ENCODE results near the gene IDS.
"Not testable (repeated sequence)": the region's sequence is repeated elsewhere in the genome, so short reads cannot be mapped to it uniquely, and the experiment has no call there.

The IDS gene, protein sequence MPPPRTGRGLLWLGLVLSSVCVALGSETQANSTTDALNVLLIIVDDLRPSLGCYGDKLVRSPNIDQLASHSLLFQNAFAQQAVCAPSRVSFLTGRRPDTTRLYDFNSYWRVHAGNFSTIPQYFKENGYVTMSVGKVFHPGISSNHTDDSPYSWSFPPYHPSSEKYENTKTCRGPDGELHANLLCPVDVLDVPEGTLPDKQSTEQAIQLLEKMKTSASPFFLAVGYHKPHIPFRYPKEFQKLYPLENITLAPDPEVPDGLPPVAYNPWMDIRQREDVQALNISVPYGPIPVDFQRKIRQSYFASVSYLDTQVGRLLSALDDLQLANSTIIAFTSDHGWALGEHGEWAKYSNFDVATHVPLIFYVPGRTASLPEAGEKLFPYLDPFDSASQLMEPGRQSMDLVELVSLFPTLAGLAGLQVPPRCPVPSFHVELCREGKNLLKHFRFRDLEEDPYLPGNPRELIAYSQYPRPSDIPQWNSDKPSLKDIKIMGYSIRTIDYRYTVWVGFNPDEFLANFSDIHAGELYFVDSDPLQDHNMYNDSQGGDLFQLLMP

DNA sequence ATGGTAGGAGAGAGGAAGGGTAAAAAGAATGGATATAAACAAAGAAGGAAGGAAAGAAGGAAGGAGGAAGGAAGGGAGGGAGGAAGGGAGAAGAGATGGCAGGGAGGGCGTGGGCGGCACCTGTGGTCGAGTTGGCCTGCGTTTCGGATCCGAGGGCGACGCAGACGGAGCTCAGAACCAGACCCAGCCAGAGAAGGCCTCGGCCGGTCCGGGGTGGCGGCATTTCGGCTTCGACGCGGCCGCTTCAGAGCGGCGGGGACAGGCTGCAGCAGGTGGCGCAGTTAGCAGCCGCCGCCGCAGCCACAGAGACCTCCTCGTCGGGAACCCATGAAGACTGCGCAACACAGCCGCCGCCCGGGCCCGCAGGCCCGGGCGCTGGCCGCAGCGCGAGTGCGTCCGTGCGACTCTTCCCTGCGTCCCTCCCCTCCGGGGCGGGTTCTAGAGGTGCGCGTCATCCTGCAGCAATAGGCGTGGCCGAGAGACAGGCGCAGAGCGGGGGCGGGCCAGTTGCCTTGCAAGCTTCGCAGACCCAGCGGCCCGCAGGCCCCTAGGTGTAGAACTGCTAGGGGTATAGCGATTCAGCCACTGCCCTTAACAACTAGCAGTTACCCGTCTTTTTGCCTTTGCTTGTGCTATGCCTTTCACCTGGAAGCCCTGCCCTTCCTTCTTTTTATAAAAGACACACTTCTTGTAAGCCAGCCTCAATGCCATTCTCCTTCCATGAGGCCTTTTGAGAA is at the start of gene IDS:
IDS (minus strand) TSS at position 392 of the 737 bp plus-strand sequence; CDS start at position 223, 169 bp downstream.
- in situ Hi-C loops (cut with HindIII; ENCODE audit: low sequenced_read_pairs), result loop anchor here (25.0 kb wide), 1 partner anchor 132 kb away; the partner anchor contains the start of gene TMEM185A

DNA sequence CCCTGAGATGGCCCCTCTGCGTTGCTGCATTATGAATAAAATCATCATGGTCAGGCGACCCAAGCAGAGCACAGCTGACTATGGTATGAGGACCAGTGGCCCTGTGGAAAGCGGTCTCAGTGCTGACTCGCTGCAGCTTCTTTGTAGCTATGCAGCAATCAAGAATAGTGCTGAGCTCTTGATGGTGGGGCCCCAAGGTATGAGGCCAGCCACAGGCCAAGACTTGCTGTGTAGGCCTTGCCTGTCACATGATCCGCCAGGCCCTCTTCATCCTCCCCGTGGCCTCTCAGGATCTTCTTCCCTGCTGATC is 46.8 kb upstream of the IDS start:
- in situ Hi-C loops (cut with HindIII; ENCODE audit: low sequenced_read_pairs), result not testable (repeated sequence)

DNA sequence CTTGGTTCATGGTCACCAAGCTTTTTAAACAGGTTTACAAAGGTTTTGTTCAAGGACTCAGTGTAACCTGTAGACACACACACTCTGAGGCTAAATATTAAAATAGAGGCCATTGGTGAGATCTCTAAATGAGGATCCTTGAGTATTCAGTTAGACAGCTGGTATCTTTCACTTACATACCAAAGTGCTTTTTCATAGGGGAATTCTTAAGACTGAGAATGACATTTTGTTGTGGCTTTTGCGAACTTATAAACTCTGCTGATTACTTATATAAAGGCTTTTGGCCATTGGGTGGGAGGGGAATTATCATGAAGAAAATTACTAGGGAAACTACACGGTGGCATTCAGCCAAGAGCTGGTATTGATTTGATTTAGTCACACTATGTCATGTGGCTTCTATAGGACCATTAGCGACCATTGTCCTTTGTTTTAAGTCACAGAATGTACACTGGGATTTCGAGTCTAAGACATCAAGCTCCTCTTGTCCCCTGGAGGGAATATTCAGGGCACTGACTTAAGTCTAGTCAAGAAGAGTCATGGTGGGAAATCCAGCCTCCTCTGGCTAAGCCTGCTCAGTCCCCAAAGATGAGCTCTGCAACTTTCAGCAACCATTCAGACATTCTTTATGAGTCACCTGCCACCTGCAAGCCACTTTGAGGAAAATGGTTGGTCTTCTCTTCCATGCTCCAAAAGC is 46.3 kb upstream of the IDS start:
- in situ Hi-C loops (cut with HindIII; ENCODE audit: low sequenced_read_pairs), result not testable (repeated sequence)

DNA sequence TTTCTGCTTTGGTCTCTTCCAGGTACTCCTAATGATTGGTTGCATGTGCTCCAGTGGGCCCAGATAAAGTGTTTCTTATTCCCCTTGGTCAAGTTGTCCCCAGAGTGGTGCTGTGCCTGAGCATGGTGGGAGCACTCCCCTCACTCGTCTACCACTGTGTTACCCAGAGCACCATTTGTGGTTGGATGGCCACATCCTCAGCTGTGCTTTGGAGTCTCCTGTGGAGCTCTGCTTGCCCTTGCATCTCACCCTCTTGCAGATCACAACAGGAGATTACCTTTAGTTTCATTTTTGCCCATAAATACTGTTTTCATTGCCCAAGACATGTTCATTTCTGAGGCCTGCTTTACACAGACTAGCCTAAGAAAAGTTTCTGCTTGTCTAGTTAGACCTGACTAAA is 45.3 kb upstream of the IDS start:
- in situ Hi-C loops (cut with HindIII; ENCODE audit: low sequenced_read_pairs), result not testable (repeated sequence)

DNA sequence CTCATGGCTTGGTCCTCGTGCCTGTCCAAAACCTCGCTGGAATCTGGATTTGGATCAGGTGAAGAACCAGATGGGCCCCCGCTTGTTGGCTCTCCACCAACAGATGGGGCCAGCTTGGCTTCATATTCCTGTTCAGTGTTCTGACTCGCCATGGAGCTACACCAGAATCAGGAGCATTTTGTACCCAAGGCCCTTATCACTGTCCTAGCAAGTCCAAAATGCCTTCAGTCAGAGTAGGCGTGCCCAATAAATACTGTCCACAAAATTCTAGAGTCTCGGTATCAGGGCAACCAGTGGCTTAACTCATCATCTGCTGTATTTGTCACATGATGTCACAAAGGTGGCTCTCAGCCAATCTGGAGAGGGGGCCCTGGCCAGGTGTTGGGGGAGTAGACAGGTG is 44.6 kb upstream of the IDS start, which contains the start of gene HSFX3:
HSFX3 (minus strand) TSS at position 224 of the 400 bp plus-strand sequence; CDS start at position 152, 72 bp downstream.
- in situ Hi-C loops (cut with HindIII; ENCODE audit: low sequenced_read_pairs), result not testable (repeated sequence)

DNA sequence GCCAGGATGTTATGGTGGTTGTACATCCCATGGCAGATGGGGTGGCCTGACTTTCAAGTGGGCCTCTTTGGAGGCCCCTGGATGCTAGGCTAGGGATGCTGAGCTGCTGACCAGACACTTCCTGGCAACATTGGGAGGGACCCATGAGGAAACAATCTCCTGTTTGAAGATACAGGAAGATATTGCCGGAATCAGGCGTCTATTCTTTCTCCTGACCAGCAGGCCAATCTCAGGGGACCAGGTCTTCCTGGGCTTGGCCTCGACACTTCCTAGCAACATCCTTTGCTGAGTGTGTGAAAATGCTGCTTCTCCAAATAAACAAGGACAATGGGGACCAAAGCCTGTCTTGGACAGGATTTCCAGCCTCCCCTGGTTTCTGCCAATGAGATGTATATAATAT is 42.7 kb upstream of the IDS start:
- in situ Hi-C loops (cut with HindIII; ENCODE audit: low sequenced_read_pairs), result not testable (repeated sequence)

DNA sequence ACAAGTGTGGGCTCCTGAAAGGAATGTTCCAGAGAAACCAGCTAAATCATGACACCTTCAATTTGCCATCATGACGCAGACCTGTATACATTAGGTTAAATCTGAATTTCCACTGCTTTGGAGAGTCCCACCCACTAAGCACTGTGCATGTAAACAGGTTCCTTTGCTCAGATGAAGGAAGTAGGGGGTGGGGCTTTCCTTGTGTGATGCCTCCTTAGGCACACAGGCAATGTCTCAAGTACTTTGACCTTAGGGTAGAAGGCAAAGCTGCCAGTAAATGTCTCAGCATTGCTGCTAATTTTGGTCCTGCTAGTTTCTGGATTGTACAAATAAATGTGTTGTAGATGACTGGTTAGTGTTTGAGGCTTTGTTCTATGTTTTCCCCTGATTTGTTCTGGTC is 41.9 kb upstream of the IDS start:
- in situ Hi-C loops (cut with HindIII; ENCODE audit: low sequenced_read_pairs), result not testable (repeated sequence)

DNA sequence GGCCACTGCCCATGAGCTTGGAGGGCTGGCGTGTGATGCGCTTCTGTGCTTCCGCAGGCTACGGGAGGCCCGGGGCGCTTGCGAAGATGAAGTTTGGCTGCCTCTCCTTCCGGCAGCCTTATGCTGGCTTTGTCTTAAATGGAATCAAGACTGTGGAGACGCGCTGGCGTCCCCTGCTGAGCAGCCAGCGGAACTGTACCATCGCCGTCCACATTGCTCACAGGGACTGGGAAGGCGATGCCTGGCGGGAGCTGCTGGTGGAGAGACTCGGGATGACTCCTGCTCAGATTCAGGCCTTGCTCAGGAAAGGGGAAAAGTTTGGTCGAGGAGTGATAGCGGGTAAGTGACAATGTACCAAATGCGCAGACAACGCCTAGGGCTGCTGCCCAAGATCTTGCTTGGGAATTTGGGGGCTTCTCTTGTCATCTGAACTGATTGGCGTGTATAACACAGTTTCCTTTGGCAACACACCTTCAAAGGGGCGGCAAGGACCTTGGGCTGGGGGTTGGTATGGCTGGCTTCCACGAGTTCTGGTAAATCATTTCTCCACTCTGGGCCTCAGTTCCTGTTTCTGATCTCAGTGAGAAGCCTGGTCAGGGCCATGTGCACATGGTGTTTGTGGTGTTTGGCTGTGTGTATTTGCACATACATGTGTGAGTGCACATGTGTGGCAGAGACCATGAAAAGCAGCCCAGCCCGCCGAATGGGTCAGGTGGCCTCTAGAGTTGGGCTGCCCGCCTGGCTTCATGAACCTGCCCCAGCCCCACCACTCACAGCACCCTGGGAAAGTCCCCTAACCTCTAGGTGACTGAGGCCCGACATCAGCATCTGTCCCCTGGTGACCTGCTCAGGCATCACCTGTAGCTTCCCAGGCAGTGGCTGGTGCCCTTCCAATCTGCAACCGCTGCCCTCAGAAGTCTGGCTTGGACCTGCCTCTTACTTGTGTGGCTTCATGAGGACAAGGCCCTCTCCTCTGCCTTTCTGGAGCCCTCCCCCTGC is 40.7 kb upstream of the IDS start:
- in situ Hi-C loops (cut with HindIII; ENCODE audit: low sequenced_read_pairs), result not testable (repeated sequence)

DNA sequence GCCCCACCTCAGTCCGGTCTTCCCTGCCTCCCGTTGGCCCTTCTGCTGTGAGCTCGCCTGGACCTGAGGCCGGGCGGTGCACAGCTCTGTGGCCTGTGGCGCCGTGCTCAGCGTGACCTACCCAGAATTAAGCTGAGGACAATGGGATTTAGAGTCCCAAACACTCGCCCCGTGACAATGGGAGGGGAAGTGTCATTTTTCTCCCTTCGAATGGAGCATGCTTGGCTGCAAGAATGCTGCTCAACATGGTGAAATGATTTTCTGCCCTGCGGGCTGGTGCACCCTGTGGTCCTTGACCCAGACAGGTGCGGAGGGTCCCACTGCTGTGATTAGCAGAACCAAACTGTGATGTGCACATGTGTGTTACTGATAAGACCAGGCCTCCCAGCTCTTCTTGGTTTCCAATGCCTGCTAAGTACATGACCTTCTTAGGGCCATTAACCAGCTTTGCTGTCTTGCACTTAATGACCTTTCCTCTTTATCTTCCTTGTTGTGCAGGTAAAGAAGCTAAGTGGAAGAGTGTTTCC is 36.5 kb upstream of the IDS start:
- in situ Hi-C loops (cut with HindIII; ENCODE audit: low sequenced_read_pairs), result no loop called here

DNA sequence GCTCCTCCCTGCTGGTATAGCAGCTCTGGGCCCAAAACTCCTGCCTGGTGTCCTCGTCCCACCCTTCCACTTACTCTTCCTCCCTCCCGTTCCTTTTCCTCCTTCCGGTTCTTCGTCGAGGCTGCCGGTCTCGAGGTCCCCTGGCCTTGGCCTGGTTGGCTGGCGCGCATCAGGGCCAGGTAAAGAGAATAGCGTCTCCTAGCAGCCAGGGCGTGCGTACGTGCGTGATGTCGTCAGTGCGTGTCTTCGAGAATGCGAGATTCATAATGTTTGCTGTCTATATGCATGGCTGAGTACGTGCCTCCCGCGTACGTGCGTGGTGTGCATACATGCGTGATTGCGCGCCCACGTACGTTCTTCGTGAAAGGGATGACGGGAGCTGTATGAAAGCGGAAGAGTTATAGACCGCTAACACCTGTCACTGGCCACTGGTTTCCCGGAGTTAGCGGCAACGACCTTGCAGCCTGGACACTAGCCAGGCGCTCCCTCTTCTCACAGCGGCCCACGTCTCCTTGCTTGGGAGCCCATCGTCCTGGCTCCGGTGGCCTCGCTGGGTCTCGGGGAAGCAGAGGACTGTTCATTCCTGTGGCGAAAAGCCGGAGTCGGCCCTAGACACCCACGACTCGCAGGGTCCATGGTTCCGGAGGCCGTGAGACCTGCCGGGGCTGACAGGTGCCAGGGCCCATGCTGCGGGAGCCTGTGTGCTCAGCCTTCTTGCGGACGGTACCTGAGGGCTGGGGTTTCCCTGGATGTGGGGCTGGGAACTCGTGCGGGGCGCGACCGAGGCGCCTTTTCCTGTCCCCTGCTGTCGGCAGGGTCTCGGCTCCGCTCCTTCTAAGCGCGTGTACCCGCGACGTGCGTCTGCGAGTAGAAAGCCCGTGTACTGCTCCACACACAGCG is 35.8 kb upstream of the IDS start, which contains the start of gene EOLA1:
EOLA1 (plus strand) TSS at position 392 of the 900 bp plus-strand sequence. CDS start 4,619 bp downstream, outside the sequence.
- in situ Hi-C loops (cut with HindIII; ENCODE audit: low sequenced_read_pairs), result no loop called here

DNA sequence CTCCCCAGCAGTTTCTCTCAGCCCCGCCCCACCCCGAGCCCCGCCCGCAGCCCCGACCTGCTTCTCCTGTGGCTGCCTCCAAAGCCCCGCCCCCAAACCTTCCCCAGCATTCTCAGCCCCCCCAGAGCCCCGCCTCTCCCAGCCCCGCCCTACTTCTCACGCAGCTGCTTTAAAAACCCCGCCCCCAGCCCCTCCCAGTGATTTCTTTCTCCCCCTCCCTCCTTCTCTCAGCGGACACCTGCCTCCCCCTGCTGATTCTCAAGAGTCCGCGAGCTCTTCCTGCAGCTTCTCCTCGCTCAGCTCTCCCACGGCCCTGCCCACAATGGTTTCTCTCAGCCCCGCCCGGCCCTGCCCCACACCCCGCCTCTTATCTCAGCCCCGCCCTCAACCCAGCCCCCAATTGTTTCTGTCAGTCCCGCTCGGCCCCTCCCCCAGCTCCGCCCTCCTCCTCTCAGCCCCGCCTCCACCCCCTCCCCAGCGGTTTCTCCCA is 35.1 kb upstream of the IDS start:
- in situ Hi-C loops (cut with HindIII; ENCODE audit: low sequenced_read_pairs), result no loop called here

DNA sequence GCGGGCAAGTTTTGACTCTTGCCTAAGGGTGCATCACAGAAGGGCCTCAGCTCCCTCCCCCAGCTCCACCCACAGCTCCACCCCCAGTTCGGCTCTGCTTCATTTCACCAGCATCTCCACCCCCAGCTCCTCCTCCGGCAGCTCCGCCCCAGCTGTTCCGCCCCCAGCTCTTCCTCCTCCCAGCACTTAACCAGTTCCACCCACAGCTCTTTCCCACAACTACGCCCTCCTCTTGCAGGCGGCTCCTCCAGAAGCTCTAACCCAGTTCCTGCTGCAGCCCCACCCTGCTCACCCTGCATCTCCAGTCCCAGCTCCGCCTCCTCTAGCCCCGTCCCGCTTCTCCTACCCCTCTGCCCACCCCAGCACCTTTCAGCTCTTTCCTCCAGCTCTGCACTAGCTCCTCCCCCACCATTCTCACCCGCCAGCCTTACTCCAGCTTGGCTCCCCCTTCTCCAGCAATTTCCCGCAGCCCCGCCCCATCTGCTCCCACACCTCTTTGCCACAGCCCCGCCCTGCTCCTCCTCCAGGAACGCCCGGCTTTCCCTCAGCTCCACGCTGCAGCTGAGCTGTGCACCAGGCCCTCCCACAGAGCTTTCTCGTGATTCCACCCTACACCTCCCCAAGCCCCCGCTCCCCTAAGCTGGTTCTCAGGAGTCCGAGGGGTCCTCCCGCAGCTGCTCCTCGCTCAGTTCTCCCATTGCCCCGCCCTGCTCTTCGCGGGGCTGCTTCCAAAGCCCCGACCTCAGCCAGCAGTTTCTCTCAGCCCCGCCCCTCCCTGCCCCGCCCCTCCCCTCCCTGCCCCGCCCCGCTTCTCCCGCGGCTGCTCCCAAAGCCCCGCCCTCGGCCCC is 34.4 kb upstream of the IDS start:
- in situ Hi-C loops (cut with HindIII; ENCODE audit: low sequenced_read_pairs), result no loop called here

DNA sequence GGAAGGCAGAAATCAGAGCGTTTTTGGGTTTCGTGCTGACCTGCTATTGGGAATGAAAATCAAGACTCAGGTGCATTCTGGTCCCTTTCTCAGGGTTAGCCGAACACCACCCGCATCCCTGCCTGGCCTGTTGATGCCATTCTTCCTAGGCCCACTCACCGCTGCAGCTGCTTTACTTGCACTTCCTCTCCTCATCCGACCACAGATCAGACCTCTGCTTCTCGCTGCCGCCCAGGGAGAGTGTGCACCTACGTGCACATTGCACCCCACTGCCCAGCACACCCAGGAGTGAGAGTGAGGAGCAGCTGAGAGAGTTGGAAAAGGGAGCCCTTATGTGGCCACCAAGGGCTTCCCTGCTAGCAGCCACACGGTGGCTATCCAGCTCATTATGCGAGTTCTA is 32.4 kb upstream of the IDS start:
- in situ Hi-C loops (cut with HindIII; ENCODE audit: low sequenced_read_pairs), result not testable (repeated sequence)

DNA sequence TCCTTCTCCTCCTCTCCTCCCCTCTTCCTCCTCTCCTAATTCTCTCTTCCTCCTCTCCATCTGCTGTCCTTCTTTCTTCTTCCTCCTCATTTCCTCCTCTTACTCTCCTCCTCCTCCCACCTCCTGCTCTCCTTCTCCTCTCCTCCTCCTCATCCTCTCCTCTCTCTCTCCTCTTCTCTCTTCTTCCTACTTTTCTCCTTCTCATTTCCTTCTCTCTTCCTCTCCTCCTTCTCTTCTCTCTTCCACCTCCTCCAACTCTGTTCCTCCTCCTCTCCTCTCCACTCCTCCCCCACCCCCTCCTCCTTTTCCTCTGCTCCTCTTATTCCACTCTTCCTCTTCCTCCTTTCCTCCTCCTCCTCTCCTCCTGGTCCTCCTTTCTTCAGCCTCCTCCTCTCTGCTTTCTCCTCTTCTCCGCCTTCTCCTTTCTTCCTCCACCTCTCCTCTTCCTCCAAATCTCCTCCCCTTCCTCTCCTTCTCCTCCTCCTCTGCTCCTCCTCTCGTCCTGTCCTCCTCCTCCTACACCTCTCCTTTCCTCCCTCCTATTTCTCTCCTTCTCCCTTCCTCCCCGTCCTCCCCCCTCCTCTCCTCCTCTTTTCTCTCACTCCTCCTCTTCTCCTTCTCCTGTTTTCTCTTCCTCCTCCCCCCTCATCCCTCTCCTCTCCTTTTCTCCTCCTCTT is 30.0 kb upstream of the IDS start:
- in situ Hi-C loops (cut with HindIII; ENCODE audit: low sequenced_read_pairs), result not testable (repeated sequence)

DNA sequence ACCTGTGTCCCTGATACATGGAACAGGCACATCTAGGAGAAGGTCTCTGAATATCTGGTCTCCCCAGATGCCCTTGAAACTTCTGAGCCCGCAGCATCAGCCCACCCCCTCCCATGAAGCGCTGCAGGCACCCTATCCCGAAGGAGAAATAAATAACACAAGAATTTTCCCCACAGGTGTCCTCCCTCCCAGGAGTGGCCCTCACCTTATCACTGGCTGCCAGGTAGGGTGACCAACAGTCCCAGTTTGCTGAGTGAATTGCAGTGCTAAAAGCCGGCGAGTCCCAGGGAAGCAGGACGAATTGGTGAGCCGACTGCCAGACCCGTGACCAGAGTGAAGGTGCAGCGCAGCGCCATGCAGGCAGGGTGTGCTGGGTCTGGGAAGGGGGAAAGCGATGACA is 28.9 kb upstream of the IDS start:
- in situ Hi-C loops (cut with HindIII; ENCODE audit: low sequenced_read_pairs), result not testable (repeated sequence)

DNA sequence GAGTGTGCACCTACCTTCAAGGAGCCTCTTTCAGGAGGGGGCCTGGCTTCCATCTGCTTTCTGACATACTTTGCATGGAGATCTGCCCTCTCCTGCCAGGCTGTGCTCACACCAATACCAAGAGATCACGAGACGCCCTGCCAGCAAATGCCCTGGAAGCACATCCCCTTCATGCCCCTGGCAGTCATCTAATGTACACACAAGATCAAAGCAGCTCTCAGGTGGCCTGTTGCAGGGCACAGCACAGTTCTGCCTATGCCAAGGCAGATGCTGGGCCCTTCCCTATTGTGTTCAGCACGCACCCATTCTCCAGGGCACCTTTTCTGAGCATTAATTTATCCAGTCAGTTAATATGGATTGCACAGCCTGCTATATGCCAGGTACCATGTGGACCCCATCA is 27.8 kb upstream of the IDS start:
- in situ Hi-C loops (cut with HindIII; ENCODE audit: low sequenced_read_pairs), result not testable (repeated sequence)

DNA sequence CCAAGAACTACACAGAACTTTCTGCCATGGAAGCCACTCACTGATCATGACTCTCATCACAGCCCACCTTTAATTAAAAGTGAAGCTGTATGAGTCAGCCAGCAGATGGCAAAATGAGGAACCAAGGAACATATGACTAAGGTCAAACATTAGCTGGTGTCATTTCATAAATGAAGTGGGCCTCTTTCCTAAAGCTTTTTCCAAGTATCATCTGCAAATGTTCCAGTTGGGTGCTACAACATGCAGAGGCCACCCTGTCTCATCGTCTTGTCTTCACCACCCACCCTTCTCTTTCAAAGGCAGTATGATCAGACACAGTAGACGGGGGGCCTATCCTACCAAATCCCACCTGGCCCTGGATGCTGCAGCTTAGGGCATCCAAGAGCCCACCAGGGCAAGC is 26.5 kb upstream of the IDS start:
- in situ Hi-C loops (cut with HindIII; ENCODE audit: low sequenced_read_pairs), result no loop called here
